WTC11 (cell line): ENCODE results near the gene PLXNA2. TPM values are rescaled to one million over a fixed set of nuclear protein-coding genes. Genes with fewer than 3 reads are reported as not detected.

Experiments
- ATAC-seq: fragments of 200-7000 bp; cut with Tn5 transposase; 2 replicates; pipeline ENCODE4 v1.10.0; 2021; ENCODE audit warnings: mild to moderate bottlenecking, moderate library complexity
- CTCF ChIA-PET: fragments of 300-600 bp; sonication (Branson Sonifier 250); formaldehyde crosslinking; loops from one replicate; lab custom pipeline; 2021; ENCODE audit warnings: antibody characterized with exemption; lab: Charles Lee
- POLR2A ChIA-PET: fragments of 350-600 bp; sonication (Branson Sonifier 250); formaldehyde crosslinking; loops from one replicate; lab custom pipeline; 2021; ENCODE audit warnings: antibody characterized with exemption; lab: Charles Lee
- DNase-seq: peaks from one replicate; pipeline ENCODE4 v3.0.0; 2021; ENCODE audit warnings: low spot score
- H3K27ac Mint-ChIP-seq: 2 replicates; pipeline ENCODE4 v1.8.0; 2021; ENCODE audit warnings: mixed read lengths
- H3K27me3 Mint-ChIP-seq: 2 replicates; pipeline ENCODE4 v1.8.0; 2021; ENCODE audit warnings: low read depth, mild to moderate bottlenecking, moderate library complexity, mixed read lengths
- H3K36me3 Mint-ChIP-seq: 2 replicates; pipeline ENCODE4 v1.8.0; 2021; ENCODE audit warnings: mixed read lengths
- H3K4me1 Mint-ChIP-seq: 2 replicates; pipeline ENCODE4 v1.8.0; 2022; ENCODE audit warnings: mixed read lengths
- H3K4me3 Mint-ChIP-seq: 2 replicates; pipeline ENCODE4 v1.8.0; 2021; ENCODE audit warnings: mild to moderate bottlenecking, moderate library complexity, mixed read lengths
- H3K9me3 Mint-ChIP-seq: 2 replicates; pipeline ENCODE4 v1.8.0; 2021; ENCODE audit warnings: mixed read lengths
- CREB1 ChIP-seq: sonication (generic); formaldehyde crosslinking; IDR thresholded peaks from 2 replicates; pipeline ENCODE4 v1.8.0; 2023; ENCODE audit warnings: mild to moderate bottlenecking, missing genetic modification reagents
- ESRRA ChIP-seq: sonication (generic); formaldehyde crosslinking; IDR thresholded peaks from 2 replicates; pipeline ENCODE4 v1.8.1; 2022; ENCODE audit warnings: mild to moderate bottlenecking, missing genetic modification reagents, borderline replicate concordance
- ETV6 ChIP-seq: sonication (generic); formaldehyde crosslinking; IDR thresholded peaks from 2 replicates; pipeline ENCODE4 v1.8.1; 2022; ENCODE audit warnings: mild to moderate bottlenecking, missing genetic modification reagents
- HMGA2 ChIP-seq: fragments of 250-450 bp; sonication (Bioruptor Pico); IDR thresholded peaks from 2 replicates; pipeline ENCODE4 v1.4.0; 2021; ENCODE audit warnings: mild to moderate bottlenecking, moderate library complexity
- JAZF1 ChIP-seq: fragments of 250-450 bp; sonication (Bioruptor Pico); IDR thresholded peaks from 2 replicates; pipeline ENCODE4 v1.9.0; 2021; ENCODE audit warnings: moderate library complexity, mild to moderate bottlenecking, inconsistent platforms
- NFE2L1 ChIP-seq: sonication (generic); formaldehyde crosslinking; IDR thresholded peaks from 2 replicates; pipeline ENCODE4 v1.8.1; 2023; ENCODE audit warnings: missing genetic modification reagents
- RORB ChIP-seq: fragments of 250-450 bp; sonication (Bioruptor Pico); IDR thresholded peaks from 2 replicates; pipeline ENCODE4 v1.9.0; 2021; ENCODE audit warnings: mild to moderate bottlenecking
- SMAD3 ChIP-seq: sonication (generic); formaldehyde crosslinking; IDR thresholded peaks from 2 replicates; pipeline ENCODE4 v1.8.0; 2022; ENCODE audit warnings: missing genetic modification reagents, mild to moderate bottlenecking, borderline replicate concordance
- ZNF232 ChIP-seq: sonication (generic); formaldehyde crosslinking; IDR thresholded peaks from 2 replicates; pipeline ENCODE4 v1.8.0; 2022; ENCODE audit warnings: mild to moderate bottlenecking, missing genetic modification reagents
- ZNF416 ChIP-seq: fragments of 250-450 bp; sonication (Bioruptor Pico); IDR thresholded peaks from 2 replicates; pipeline ENCODE4 v1.9.0; 2021; ENCODE audit warnings: mild to moderate bottlenecking, inconsistent platforms
- total RNA-seq: library from RNA; stranded (reverse); gene quantifications from 3 replicates; pipeline ENCODE4 v1.2.3, GENCODE V29; 2021
- TF ChIP-seq, protein P1 (sequence below): sonication (generic); formaldehyde crosslinking; IDR thresholded peaks from 2 replicates; pipeline ENCODE4 v1.8.1; 2023; ENCODE audit warnings: mild to moderate bottlenecking, missing genetic modification reagents
- TF ChIP-seq, protein P2 (sequence below): fragments of 250-450 bp; sonication (Bioruptor Pico); IDR thresholded peaks from 2 replicates; pipeline ENCODE4 v1.8.0; 2021; ENCODE audit warnings: mild to moderate bottlenecking
- TF ChIP-seq, protein P3 (sequence below): sonication (generic); formaldehyde crosslinking; IDR thresholded peaks from 2 replicates; pipeline ENCODE4 v1.8.1; 2023; ENCODE audit warnings: mild to moderate bottlenecking, missing genetic modification reagents
- TF ChIP-seq, protein P4 (sequence below): sonication (generic); formaldehyde crosslinking; conservative IDR thresholded peaks from 2 replicates; pipeline ENCODE4 v1.8.1; 2023; ENCODE audit warnings: mild to moderate bottlenecking, low read depth, missing genetic modification reagents, moderate library complexity
- TF ChIP-seq, protein P5 (sequence below): sonication (generic); formaldehyde crosslinking; IDR thresholded peaks from 2 replicates; pipeline ENCODE4 v1.8.1; 2022; ENCODE audit warnings: mild to moderate bottlenecking, missing genetic modification reagents, moderate library complexity, borderline replicate concordance
- TF ChIP-seq, protein P6 (sequence below): sonication (generic); formaldehyde crosslinking; IDR thresholded peaks from 2 replicates; pipeline ENCODE4 v1.8.1; 2023; ENCODE audit warnings: mild to moderate bottlenecking, missing genetic modification reagents, moderate library complexity
- TF ChIP-seq, protein P7 (sequence below): sonication (generic); formaldehyde crosslinking; IDR thresholded peaks from 2 replicates; pipeline ENCODE4 v1.8.0; 2023; ENCODE audit warnings: missing genetic modification reagents

Gene PLXNA2
- total RNA-seq, 1 experiment from 2014 or later, result 4.2 TPM

DNA sequence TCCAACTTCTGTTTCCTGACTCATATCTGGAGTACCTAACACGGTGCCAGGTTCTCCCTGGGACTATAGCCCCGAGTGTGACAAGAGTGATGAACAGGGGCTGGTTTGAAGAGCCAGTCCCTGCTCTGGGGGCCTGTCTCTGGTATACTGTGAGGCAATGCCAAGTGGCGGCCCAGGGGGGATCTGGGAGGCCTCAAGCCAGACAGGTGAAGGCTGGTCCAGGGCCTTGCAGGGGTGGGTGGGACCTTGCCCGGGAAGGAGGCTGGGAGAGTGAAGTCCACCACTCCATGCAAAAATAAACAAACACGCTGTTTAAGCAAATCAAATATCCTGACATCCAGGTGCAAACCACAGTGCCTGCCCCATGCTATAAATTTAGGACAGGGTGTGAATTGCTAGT, 6.8 kb upstream of the PLXNA2 start:
- ATAC-seq (no peak), DNase-seq (no peak)
- ChIA-PET POLR2A (no interaction called here), CTCF (interaction anchor here (0.9 kb wide), 1 partner anchor 13 kb away, joined by 4 read pairs; no protein-coding TSS in a partner anchor)
- Mint-ChIP-seq H3K27me3 (peaks cover 30% of the 10 kb centered on the region), H3K4me1 (peaks cover 15% of the 10 kb centered on the region), H3K36me3 (no peaks in the 10 kb centered on the region)
- TF ChIP-seq, protein P1, sequence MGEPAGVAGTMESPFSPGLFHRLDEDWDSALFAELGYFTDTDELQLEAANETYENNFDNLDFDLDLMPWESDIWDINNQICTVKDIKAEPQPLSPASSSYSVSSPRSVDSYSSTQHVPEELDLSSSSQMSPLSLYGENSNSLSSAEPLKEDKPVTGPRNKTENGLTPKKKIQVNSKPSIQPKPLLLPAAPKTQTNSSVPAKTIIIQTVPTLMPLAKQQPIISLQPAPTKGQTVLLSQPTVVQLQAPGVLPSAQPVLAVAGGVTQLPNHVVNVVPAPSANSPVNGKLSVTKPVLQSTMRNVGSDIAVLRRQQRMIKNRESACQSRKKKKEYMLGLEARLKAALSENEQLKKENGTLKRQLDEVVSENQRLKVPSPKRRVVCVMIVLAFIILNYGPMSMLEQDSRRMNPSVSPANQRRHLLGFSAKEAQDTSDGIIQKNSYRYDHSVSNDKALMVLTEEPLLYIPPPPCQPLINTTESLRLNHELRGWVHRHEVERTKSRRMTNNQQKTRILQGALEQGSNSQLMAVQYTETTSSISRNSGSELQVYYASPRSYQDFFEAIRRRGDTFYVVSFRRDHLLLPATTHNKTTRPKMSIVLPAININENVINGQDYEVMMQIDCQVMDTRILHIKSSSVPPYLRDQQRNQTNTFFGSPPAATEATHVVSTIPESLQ (CRISPR knock-in tag), result no peak
- TF ChIP-seq, protein P2, sequence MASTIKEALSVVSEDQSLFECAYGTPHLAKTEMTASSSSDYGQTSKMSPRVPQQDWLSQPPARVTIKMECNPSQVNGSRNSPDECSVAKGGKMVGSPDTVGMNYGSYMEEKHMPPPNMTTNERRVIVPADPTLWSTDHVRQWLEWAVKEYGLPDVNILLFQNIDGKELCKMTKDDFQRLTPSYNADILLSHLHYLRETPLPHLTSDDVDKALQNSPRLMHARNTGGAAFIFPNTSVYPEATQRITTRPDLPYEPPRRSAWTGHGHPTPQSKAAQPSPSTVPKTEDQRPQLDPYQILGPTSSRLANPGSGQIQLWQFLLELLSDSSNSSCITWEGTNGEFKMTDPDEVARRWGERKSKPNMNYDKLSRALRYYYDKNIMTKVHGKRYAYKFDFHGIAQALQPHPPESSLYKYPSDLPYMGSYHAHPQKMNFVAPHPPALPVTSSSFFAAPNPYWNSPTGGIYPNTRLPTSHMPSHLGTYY (CRISPR knock-in tag), result no peak
- TF ChIP-seq ETV6 (CRISPR knock-in tag), result no peak
- TF ChIP-seq CREB1, result no peak
- TF ChIP-seq RORB, result no peak
- TF ChIP-seq HMGA2 (CRISPR knock-in tag), result no peak
- TF ChIP-seq, protein P3, sequence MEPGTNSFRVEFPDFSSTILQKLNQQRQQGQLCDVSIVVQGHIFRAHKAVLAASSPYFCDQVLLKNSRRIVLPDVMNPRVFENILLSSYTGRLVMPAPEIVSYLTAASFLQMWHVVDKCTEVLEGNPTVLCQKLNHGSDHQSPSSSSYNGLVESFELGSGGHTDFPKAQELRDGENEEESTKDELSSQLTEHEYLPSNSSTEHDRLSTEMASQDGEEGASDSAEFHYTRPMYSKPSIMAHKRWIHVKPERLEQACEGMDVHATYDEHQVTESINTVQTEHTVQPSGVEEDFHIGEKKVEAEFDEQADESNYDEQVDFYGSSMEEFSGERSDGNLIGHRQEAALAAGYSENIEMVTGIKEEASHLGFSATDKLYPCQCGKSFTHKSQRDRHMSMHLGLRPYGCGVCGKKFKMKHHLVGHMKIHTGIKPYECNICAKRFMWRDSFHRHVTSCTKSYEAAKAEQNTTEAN (CRISPR knock-in tag), result no peak
- TF ChIP-seq, protein P4, sequence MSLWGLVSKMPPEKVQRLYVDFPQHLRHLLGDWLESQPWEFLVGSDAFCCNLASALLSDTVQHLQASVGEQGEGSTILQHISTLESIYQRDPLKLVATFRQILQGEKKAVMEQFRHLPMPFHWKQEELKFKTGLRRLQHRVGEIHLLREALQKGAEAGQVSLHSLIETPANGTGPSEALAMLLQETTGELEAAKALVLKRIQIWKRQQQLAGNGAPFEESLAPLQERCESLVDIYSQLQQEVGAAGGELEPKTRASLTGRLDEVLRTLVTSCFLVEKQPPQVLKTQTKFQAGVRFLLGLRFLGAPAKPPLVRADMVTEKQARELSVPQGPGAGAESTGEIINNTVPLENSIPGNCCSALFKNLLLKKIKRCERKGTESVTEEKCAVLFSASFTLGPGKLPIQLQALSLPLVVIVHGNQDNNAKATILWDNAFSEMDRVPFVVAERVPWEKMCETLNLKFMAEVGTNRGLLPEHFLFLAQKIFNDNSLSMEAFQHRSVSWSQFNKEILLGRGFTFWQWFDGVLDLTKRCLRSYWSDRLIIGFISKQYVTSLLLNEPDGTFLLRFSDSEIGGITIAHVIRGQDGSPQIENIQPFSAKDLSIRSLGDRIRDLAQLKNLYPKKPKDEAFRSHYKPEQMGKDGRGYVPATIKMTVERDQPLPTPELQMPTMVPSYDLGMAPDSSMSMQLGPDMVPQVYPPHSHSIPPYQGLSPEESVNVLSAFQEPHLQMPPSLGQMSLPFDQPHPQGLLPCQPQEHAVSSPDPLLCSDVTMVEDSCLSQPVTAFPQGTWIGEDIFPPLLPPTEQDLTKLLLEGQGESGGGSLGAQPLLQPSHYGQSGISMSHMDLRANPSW (CRISPR knock-in tag), result no peak
- no peak for TF ChIP-seq ESRRA (CRISPR knock-in tag)
- TF ChIP-seq, protein P5, sequence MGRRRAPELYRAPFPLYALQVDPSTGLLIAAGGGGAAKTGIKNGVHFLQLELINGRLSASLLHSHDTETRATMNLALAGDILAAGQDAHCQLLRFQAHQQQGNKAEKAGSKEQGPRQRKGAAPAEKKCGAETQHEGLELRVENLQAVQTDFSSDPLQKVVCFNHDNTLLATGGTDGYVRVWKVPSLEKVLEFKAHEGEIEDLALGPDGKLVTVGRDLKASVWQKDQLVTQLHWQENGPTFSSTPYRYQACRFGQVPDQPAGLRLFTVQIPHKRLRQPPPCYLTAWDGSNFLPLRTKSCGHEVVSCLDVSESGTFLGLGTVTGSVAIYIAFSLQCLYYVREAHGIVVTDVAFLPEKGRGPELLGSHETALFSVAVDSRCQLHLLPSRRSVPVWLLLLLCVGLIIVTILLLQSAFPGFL, result no peak
- no peak for TF ChIP-seq JAZF1
- TF ChIP-seq, protein P6, sequence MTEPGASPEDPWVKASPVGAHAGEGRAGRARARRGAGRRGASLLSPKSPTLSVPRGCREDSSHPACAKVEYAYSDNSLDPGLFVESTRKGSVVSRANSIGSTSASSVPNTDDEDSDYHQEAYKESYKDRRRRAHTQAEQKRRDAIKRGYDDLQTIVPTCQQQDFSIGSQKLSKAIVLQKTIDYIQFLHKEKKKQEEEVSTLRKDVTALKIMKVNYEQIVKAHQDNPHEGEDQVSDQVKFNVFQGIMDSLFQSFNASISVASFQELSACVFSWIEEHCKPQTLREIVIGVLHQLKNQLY (CRISPR knock-in tag), result no peak
- TF ChIP-seq ZNF416 (CRISPR knock-in tag), result no peak
- no peak for TF ChIP-seq ZNF232 (CRISPR knock-in tag)
- TF ChIP-seq SMAD3, result no peak
- TF ChIP-seq NFE2L1 (CRISPR knock-in tag), result no peak
- TF ChIP-seq, protein P7, sequence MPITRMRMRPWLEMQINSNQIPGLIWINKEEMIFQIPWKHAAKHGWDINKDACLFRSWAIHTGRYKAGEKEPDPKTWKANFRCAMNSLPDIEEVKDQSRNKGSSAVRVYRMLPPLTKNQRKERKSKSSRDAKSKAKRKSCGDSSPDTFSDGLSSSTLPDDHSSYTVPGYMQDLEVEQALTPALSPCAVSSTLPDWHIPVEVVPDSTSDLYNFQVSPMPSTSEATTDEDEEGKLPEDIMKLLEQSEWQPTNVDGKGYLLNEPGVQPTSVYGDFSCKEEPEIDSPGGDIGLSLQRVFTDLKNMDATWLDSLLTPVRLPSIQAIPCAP (CRISPR knock-in tag), result no peak
- TF ChIP-seq, all 79 proteins: peak for 0
- Mint-ChIP-seq H3K9me3 (no peaks in the 10 kb centered on the region), H3K27ac (no peak overlapping the region), H3K4me3 (no peak overlapping the region)
